NB4 (cell line): ENCODE results near the gene C19orf85.
A peak's percentile ranks its signal among the peaks of the same experiment; 100 is the strongest.

Experiments used
- DNase-seq: peaks from one replicate; pipeline ENCODE4 v3.0.0; 2010; ENCODE audit warnings: low read depth
- H3K4me3 ChIP-seq: one replicate; pipeline ENCODE4 v1.5.1; 2011; ENCODE audit warnings: mild to moderate bottlenecking, low read depth, low read length, moderate library complexity
- MYC ChIP-seq: IDR thresholded peaks from 2 replicates; pipeline ENCODE4 v1.6.1; 2011; ENCODE audit warnings: low read depth, low read length
- POLR2A ChIP-seq: IDR thresholded peaks from 2 replicates; pipeline ENCODE4 v1.6.1; 2011; ENCODE audit warnings: mild to moderate bottlenecking; ENCODE audit not compliant: insufficient read length; ENCODE audit errors: extremely low read depth
- TF ChIP-seq, protein P1 (sequence below): IDR thresholded peaks from 2 replicates; pipeline ENCODE4 v1.6.1; 2011; ENCODE audit warnings: low read depth, low read length
- TF ChIP-seq, protein P2 (sequence below): IDR thresholded peaks from one replicate; pipeline ENCODE4 v1.5.1; 2012; ENCODE audit warnings: low read depth, low read length

C19orf85 gene

DNA sequence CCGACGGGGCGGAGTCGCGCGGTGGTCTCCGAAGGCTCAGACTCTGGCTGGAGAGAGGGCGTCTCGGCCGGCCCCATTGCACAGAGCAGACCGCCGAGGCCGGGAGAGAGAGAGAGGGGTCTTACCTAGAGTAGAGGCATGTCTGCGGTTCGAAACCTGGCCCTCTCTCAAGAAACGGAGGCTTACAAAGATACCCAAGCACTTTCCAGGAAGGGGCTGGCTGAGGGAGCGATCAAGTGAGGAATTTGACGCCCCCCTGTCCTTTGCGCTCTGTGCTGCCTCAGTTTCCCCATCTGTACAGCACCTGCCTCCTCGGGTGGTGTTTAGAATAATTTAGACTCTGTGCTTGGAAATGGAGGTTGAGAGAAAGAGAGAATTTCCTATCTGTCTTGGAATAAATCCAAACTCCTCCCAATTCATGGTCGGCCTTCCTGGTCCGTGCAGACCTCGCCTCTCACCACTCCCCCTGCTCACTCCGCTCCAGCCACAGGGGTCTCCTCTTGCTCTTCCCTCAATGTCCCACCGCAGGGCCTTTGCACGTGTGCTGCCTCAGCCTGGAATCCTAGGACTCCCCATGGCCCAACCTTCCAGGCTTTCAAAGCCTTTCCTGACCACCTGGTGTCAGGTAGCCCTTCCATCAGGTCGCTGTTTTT lies 2.5 kb downstream of the C19orf85 start:
- no peak for TF ChIP-seq POLR2A
- TF ChIP-seq, protein P1, sequence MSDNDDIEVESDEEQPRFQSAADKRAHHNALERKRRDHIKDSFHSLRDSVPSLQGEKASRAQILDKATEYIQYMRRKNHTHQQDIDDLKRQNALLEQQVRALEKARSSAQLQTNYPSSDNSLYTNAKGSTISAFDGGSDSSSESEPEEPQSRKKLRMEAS, result no peak
- TF ChIP-seq MYC, result no peak
- TF ChIP-seq, protein P2, sequence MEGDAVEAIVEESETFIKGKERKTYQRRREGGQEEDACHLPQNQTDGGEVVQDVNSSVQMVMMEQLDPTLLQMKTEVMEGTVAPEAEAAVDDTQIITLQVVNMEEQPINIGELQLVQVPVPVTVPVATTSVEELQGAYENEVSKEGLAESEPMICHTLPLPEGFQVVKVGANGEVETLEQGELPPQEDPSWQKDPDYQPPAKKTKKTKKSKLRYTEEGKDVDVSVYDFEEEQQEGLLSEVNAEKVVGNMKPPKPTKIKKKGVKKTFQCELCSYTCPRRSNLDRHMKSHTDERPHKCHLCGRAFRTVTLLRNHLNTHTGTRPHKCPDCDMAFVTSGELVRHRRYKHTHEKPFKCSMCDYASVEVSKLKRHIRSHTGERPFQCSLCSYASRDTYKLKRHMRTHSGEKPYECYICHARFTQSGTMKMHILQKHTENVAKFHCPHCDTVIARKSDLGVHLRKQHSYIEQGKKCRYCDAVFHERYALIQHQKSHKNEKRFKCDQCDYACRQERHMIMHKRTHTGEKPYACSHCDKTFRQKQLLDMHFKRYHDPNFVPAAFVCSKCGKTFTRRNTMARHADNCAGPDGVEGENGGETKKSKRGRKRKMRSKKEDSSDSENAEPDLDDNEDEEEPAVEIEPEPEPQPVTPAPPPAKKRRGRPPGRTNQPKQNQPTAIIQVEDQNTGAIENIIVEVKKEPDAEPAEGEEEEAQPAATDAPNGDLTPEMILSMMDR, result no peak
- H3K4me3 ChIP-seq, result peak overlapping the region; percentile 48
- DNase-seq, result no peak

DNA sequence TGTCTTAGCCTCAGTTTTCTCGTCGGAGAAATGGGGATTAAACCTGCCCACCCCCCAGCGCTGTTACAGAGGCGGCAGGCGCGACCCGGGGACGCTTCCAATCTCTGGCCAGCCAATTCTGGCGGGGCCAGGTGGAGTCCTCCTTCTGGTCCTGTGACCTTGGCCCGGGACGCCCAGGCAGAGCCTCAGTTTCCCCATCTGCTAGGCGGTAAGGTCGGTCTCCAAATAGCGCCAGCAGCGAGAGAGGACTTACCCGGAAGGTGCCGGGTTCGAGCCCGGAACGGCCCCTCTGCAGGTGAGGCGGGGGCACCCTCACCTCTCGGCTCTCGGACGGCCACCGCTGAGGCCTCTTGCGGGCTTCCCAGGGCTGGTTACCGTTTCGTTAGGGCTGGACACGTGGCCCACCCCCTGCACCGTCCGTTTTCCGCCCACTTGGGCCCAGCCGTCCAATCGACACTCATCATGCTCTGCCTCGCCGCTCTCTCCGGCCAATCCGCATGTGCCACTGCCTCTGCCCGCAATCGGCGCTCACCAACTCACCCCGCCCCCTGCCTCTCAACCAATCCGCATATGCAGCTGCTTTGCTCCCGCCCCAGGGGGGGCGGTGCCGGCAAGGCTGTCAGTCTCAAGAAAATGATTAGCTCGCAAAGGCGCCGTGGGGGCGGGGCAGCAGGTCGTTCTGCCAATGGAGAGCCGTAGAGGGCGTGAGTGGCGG lies 3.1 kb downstream of the C19orf85 start, which contains the start of gene ISOC2:
ISOC2 (minus strand) TSS at position 384 of the 715 bp plus-strand sequence. CDS start 5,156 bp downstream, outside the sequence.
- H3K4me3 ChIP-seq, result peak within 1 kb of the TSS; percentile 67
- peak; percentile 98 for DNase-seq
- peak; percentile 54 for TF ChIP-seq POLR2A
- TF ChIP-seq, protein P2, result no peak
- TF ChIP-seq, protein P1, result peak; percentile 98
- TF ChIP-seq MYC, result peak; percentile 92

DNA sequence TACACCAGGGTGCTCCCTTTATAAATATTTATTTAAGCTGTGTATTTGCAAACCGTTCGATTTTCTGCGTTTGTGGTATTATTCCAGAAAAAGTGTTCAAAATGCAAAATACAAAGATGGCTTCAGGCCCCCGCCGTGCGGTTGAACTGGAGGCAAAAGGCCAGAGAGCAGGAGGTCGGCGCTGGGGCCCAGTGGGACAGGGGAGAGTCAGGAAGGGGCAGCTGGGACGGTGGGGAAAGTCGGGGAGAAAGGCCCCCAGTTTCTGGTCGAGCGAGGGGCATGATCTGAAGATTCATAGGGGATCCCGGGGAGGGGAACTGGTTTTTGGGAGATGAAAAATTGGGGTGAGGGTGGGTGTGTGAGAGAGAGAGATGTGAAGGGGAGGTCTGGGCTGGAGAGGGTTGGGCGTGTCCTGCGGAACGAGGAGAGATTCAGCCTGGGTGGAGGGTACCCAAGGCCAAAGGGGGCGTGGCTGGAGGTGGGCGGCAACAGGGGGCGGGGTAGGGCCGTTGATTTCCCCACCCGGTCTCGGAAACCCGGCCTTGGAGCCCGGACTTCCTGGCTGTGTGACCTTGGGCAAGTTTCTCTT lies 3.8 kb downstream of the C19orf85 start:
- TF ChIP-seq, protein P2, result no peak
- TF ChIP-seq POLR2A (no peak), MYC (no peak)
- TF ChIP-seq, protein P1, result no peak
- peak overlapping the region; percentile 67 for H3K4me3 ChIP-seq
- peak; percentile 72 for DNase-seq

DNA sequence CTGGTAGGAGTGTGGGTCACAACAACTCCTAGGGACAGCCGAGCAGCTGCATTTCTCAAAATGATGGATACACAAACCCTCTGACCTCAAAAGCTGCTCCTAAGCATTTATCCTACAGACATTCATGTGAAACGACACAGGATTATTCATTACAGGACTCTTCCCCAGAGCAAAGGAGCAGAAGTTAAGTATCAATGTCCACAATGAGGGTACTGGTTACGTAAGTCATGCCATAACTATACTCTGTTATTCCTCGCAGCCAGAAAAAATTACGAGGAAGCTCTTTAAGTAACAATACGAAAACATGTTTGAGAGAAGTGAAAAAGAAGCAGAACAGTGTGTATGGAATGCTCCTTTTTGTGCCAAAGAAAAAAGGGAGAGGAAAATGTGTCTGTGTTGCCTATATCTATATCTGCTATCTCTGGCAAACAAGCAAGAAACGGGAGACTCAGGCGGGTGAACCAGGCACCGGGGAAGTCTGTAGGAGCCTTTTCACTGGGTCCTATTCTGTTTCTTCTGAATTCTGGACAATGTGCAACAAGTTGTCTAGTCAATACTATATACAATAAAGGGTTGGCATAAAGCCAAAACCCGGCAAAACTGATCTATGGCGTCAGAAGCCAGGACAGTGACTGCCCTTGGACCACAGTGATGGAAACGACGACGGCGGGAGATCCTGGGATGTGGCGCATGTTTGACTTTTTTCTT lies 4.4 kb downstream of the C19orf85 start:
- DNase-seq, result no peak
- no peak overlapping the region for H3K4me3 ChIP-seq
- TF ChIP-seq POLR2A, result no peak
- TF ChIP-seq, protein P1, result no peak

DNA sequence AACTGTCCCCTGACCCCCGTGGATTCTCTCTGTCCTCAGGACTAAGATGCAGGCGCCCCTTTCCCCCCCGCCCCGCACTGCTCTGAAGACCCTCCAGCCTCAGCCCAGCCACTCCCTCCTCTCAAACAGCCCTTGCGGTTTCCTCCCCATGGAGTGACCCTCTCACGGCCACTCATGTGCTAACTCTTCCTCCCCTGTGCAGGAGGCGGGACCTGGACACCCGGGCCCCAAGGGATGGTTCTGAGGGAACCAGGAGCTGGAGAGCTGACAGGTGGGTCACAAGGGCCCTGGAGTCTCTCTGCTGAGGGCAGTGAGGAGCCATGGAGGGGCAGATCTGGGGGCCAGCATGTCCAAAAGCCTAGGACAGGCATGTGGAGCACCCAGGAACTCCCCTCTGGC lies 5.0 kb downstream of the C19orf85 start:
- H3K4me3 ChIP-seq, result no peak overlapping the region
- no peak for DNase-seq
- TF ChIP-seq, protein P2, result no peak
- TF ChIP-seq POLR2A (no peak), MYC (no peak)
- TF ChIP-seq, protein P1, result no peak
